Measurements from ENCODE around the gene DCC.

Gene DCC

GRCh38 chr18:52716973-52717372 lies 377.0 kb downstream of the DCC start:
- Histone ChIP-seq H3K36me3 (ENCODE audit: control insufficient read depth, insufficient read depth, low read length) (no peaks in the 10 kb centered on the region), H3K27me3 (replicated peaks; ENCODE audit: control insufficient read depth, insufficient read depth, low read length) (no peaks in the 10 kb centered on the region), H3K4me3 (replicated peaks; ENCODE audit: low read depth, low read length) (no peak overlapping the region)
- DNase-seq (ENCODE audit: extremely low read depth, insufficient read length) = no peak
- TF ChIP-seq, protein P1, sequence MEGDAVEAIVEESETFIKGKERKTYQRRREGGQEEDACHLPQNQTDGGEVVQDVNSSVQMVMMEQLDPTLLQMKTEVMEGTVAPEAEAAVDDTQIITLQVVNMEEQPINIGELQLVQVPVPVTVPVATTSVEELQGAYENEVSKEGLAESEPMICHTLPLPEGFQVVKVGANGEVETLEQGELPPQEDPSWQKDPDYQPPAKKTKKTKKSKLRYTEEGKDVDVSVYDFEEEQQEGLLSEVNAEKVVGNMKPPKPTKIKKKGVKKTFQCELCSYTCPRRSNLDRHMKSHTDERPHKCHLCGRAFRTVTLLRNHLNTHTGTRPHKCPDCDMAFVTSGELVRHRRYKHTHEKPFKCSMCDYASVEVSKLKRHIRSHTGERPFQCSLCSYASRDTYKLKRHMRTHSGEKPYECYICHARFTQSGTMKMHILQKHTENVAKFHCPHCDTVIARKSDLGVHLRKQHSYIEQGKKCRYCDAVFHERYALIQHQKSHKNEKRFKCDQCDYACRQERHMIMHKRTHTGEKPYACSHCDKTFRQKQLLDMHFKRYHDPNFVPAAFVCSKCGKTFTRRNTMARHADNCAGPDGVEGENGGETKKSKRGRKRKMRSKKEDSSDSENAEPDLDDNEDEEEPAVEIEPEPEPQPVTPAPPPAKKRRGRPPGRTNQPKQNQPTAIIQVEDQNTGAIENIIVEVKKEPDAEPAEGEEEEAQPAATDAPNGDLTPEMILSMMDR (IDR thresholded peaks at IDR 0.05; ENCODE audit: insufficient read depth, low read length, poor library complexity, severe bottlenecking) = no peak

DNA sequence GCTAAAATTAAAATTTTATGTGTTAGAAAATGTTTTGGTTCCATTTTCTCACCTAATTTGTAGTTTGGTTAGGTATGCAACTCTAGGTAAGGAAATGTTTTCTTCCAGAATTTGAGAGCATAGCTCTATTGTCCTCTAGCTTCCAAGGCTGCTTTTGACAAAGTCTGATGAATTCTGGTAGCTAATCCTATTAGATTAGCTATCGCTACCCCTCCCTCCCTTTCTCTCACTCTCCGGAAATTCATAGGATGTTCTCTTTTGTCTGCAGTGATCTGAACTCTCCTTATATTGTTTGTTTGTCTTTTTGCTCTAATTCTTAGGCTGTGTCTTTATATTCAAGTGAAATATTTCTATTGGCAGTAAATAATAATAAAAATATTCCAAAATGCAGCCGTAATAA lies 382.9 kb downstream of the DCC start:
- TF ChIP-seq, protein P1 (IDR thresholded peaks at IDR 0.05; ENCODE audit: insufficient read depth, low read length, poor library complexity, severe bottlenecking) = no peak
- Histone ChIP-seq H3K36me3 (ENCODE audit: control insufficient read depth, insufficient read depth, low read length) (no peaks in the 10 kb centered on the region), H3K27me3 (replicated peaks; ENCODE audit: control insufficient read depth, insufficient read depth, low read length) (no peaks in the 10 kb centered on the region), H3K4me3 (replicated peaks; ENCODE audit: low read depth, low read length) (no peak overlapping the region)
- DNase-seq (ENCODE audit: extremely low read depth, insufficient read length) = no peak

DNA sequence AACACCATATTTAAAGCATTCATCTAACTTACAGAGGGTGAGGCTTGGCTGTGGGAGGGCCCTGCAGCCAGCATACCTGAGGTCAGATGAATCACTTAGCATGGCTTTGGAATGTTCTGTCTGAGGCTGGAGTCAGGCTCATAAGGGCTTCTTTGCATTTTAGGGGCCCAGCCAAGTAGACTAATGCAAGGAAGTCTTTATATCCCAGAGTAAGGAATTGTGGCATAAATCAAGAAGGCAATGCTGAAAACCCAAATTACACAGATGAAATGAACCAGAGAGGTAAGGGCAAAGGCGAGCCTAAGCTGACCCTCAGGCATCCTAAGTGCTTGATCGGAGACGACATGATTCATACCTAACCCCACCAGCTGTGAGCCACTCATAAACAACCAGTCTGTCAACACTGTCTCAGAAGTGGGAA lies 383.6 kb downstream of the DCC start:
- Histone ChIP-seq H3K4me3 (replicated peaks; ENCODE audit: low read depth, low read length) (no peak overlapping the region), H3K27me3 (replicated peaks; ENCODE audit: control insufficient read depth, insufficient read depth, low read length) (no peaks in the 10 kb centered on the region), H3K36me3 (ENCODE audit: control insufficient read depth, insufficient read depth, low read length) (no peaks in the 10 kb centered on the region)
- TF ChIP-seq, protein P1 (IDR thresholded peaks at IDR 0.05; ENCODE audit: insufficient read depth, low read length, poor library complexity, severe bottlenecking) = no peak
- DNase-seq (ENCODE audit: extremely low read depth, insufficient read length) = no peak

DNA sequence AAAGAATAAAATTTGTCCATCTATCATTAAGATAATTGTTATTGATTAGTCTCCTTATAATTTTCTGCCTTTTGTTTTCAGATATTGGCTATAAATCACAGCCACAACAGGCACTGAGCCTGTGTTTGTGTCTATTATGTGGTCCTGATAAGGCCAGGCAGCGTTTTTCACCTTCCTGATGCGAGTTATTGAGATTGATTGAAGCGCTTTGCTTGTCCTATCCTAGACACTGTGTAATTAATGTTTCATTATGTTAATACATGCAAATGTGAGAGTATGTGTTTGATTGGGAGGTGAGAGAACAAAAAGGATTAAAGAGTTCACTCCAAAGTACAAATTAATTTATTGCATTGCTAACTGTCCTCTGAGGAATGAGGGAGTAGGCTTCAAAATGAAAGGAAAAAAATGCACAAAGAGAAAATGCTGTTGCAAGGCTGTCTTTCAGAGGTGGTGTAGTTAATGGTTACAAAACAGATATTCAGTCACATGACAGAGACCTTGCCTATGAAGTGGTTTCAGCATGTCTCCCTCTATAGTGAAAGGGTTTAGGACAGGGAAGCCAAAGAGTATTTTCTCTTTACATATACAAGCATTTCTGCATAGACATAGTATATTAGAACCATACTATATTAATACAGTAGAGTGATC lies 391.1 kb downstream of the DCC start:
- H3K36me3 ChIP-seq (ENCODE audit: control insufficient read depth, insufficient read depth, low read length) = no peaks in the 10 kb centered on the region
- no peak for DNase-seq (ENCODE audit: extremely low read depth, insufficient read length)
- H3K27me3 ChIP-seq (replicated peaks; ENCODE audit: control insufficient read depth, insufficient read depth, low read length) = no peaks in the 10 kb centered on the region
- TF ChIP-seq, protein P1 (IDR thresholded peaks at IDR 0.05; ENCODE audit: insufficient read depth, low read length, poor library complexity, severe bottlenecking) = no peak
- H3K4me3 ChIP-seq (replicated peaks; ENCODE audit: low read depth, low read length) = no peak overlapping the region

DNA sequence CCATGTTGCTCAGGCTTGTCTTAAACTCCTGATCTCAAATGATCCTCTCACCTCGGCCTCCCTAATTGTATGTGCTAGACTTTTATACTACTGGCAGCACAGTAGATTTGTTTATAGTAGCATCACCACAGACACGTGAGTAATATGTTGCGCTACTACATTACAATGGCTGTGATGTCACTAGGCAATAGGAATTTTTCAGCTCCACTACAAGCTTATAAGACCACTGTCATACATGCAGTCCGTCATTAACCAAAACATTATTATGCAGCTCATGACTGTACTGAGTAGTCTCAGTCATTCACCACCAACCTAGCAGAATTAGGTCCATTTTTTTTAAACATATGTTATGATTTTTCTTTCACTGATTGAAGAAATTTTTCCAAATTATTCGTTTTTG lies 398.9 kb downstream of the DCC start:
- Histone ChIP-seq H3K36me3 (ENCODE audit: control insufficient read depth, insufficient read depth, low read length) (no peaks in the 10 kb centered on the region), H3K4me3 (replicated peaks; ENCODE audit: low read depth, low read length) (no peak overlapping the region), H3K27me3 (replicated peaks; ENCODE audit: control insufficient read depth, insufficient read depth, low read length) (no peaks in the 10 kb centered on the region)
- TF ChIP-seq, protein P1 (IDR thresholded peaks at IDR 0.05; ENCODE audit: insufficient read depth, low read length, poor library complexity, severe bottlenecking) = no peak
- no peak for DNase-seq (ENCODE audit: extremely low read depth, insufficient read length)

GRCh38 chr18:52746986-52747385 lies 407.0 kb downstream of the DCC start:
- TF ChIP-seq, protein P1 (IDR thresholded peaks at IDR 0.05; ENCODE audit: insufficient read depth, low read length, poor library complexity, severe bottlenecking) = no peak
- H3K4me3 ChIP-seq (replicated peaks; ENCODE audit: low read depth, low read length) = no peak overlapping the region
- no peaks in the 10 kb centered on the region for H3K36me3 ChIP-seq (ENCODE audit: control insufficient read depth, insufficient read depth, low read length)
- no peak for DNase-seq (ENCODE audit: extremely low read depth, insufficient read length)
- H3K27me3 ChIP-seq (replicated peaks; ENCODE audit: control insufficient read depth, insufficient read depth, low read length) = no peaks in the 10 kb centered on the region

Data from GM06990 (cell line).